HL-60 (cell line): Measurements from ENCODE around the gene ZBTB7B.

Experiments
- GABPA ChIP-seq: IDR thresholded peaks from 2 replicates; pipeline ENCODE4 v1.6.1; 2012; ENCODE audit warnings: low read depth
- TF ChIP-seq, protein P1 (sequence below): IDR thresholded peaks from one replicate; pipeline ENCODE4 v1.5.1; 2011; ENCODE audit warnings: low read length, control low read depth, inconsistent platforms; ENCODE audit not compliant: insufficient read depth

GRCh38 chr1:155061381-155062150, 59.0 kb downstream of the ZBTB7B start:
- TF ChIP-seq, protein P1, sequence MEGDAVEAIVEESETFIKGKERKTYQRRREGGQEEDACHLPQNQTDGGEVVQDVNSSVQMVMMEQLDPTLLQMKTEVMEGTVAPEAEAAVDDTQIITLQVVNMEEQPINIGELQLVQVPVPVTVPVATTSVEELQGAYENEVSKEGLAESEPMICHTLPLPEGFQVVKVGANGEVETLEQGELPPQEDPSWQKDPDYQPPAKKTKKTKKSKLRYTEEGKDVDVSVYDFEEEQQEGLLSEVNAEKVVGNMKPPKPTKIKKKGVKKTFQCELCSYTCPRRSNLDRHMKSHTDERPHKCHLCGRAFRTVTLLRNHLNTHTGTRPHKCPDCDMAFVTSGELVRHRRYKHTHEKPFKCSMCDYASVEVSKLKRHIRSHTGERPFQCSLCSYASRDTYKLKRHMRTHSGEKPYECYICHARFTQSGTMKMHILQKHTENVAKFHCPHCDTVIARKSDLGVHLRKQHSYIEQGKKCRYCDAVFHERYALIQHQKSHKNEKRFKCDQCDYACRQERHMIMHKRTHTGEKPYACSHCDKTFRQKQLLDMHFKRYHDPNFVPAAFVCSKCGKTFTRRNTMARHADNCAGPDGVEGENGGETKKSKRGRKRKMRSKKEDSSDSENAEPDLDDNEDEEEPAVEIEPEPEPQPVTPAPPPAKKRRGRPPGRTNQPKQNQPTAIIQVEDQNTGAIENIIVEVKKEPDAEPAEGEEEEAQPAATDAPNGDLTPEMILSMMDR, result peak; percentile 100
- TF ChIP-seq GABPA, result no peak
